Activated T-cell treated with anti-CD3 and anti-CD28 coated beads, Interleukin-2, amount 50 U/mL, for 4 hours (primary cell): Measurements from ENCODE around the gene EPS8L3. TPM values are rescaled to one million over a fixed set of nuclear protein-coding genes. Genes with fewer than 3 reads are reported as not detected.

ENCODE experiments used
- ATAC-seq, 2 donors: fragments of 200-7000 bp; cut with Tn5 transposase; one replicate each; pipeline ENCODE4 v1.10.0; 2021
- DNase-seq: peaks from one replicate; pipeline ENCODE4 v3.0.0-alpha.2; 2020
- H3K27me3 Mint-ChIP-seq: one replicate; pipeline ENCODE4 v1.8.0; 2021; ENCODE audit warnings: low read depth, mixed read lengths
- H3K36me3 Mint-ChIP-seq: one replicate; pipeline ENCODE4 v1.8.0; 2022; ENCODE audit warnings: mixed read lengths; ENCODE audit not compliant: insufficient read depth
- H3K4me1 Mint-ChIP-seq: one replicate; pipeline ENCODE4 v1.8.0; 2021; ENCODE audit warnings: low read depth, mixed read lengths
- H3K4me3 Mint-ChIP-seq: one replicate; pipeline ENCODE4 v1.8.0; 2021; ENCODE audit warnings: mild to moderate bottlenecking, moderate library complexity, mixed read lengths
- H3K9me3 Mint-ChIP-seq: one replicate; pipeline ENCODE4 v1.8.0; 2021; ENCODE audit warnings: mixed read lengths
- total RNA-seq, 3 donors: library from RNA; stranded (reverse); gene quantifications; one replicate each; pipeline ENCODE4 v1.2.1, GENCODE V29; 2021

The EPS8L3 gene
- total RNA-seq, 3 donors from 2014 or later: not detected

DNA sequence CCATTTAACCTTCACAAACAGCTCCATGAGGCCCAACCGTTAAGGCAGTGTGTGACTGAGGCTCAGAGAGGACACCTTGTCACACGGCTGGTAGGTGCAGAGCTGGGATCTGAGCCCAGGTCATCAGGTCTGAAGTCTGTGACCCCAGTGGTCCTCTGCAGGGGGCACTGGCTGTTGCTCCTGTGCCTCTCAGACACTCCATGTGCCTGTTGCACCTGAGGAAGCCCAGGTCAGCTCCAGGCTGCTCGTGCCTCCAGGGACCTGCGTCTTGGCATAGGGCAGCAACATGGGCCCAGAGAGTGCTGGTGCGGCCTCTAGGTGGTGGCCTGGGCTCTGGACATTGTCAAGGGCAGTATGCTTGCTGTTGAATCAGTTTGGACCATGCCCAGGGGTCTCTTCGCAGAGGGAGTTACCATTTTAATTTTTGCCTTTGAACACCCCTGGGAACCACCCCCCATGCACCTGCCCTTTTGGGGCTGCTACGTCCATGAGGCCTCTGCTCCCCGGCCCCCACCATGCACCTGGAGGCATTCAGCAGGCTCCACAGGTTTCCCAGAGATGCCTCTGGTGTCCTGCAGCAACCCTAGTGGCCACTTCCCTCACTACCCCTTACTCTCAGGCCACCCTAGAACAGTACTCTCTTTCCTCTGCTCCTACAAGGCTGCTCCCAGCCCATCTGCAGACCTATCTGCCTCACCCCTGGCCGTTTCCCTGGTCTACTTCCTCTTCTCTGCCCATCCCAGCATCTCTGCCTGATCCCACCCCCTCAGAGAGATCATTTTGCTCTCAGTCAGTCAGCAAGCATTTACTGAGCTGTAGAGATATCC lies 25.2 kb upstream of the EPS8L3 start:
- peaks cover 47% of the 10 kb centered on the region for H3K4me1 Mint-ChIP-seq
- DNase-seq (no peak), ATAC-seq (no peak)

DNA sequence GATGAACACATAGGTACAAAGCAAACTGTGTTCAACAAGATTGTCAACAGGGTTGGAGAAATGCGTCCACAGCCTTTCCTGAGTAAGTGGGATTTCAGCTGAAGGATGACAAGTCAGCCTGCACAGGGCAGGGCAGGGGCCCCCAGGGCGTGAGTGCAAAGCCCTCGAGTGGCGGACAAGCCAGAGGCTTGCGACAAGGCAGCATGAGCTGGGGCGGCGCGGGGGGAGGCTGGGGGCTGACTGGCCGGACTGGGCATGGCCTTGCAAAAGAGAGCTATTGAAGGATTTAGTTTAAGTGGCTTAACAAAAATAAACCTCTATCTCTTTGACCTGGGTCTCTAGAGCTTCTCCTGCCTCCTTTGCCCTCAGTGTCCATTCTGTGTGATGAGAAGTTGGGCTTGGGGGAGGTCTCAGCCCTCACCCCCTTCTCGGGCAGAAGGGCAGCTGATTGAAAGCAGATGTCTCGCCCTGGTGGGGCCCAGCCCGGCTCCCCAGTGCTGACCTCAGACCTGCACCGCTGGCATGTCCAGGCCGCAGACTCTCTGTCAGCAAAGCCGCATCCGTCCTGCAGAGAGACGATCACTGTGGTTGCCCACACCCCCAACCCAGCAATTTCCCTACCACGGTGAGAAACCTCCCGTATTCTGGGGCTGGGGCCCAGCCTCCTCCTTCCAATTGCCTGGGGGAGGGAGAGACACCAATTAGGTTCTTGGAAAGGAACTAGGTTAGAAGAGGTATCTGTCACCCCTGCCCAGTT lies 24.3 kb upstream of the EPS8L3 start:
- DNase-seq (no peak), ATAC-seq (no peak)
- no peak overlapping the region for H3K4me3 Mint-ChIP-seq

More for the DNA sequence above, 25.2 kb upstream of the EPS8L3 start:
- H3K36me3 Mint-ChIP-seq: no peaks in the 10 kb centered on the region
- H3K4me3 Mint-ChIP-seq: no peak overlapping the region
- H3K27me3 Mint-ChIP-seq: no peaks in the 10 kb centered on the region
- H3K9me3 Mint-ChIP-seq: no peaks in the 10 kb centered on the region

DNA sequence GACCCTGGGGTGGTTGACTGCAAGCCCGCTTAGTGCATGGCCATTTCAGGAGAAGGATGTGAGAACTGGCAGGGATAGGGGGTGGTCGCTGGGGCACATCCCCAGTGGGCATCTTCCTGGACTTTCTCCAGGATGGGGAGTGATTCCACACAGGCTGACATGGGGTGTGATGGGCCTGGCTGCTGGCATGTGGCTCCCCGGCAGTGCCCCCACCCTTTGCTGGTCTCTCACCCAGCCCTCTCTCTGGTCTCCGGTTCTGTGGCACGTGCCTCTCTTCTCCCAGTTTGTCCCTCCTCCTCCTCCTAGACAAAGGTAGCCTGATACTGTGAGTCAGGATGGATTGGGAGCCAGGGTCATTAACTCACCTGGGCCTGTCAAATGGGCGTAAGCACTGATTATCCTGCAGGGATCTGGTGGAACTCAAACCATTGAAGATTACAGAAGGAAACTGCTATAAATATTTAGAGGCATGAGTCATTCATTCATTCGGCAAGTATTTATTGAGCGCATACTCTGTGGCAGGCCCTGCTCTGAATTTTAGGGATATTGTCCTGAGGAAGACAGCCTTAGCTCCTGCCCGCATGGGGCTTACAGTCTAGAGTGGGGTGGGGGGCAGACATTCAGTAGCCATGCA lies 23.6 kb upstream of the EPS8L3 start:
- Mint-ChIP-seq H3K27me3 (no peaks in the 10 kb centered on the region), H3K4me3 (no peak overlapping the region), H3K4me1 (peaks cover 33% of the 10 kb centered on the region), H3K9me3 (no peaks in the 10 kb centered on the region), H3K36me3 (no peaks in the 10 kb centered on the region)
- no peak for DNase-seq
- ATAC-seq: no peak

More for the DNA sequence above, 24.3 kb upstream of the EPS8L3 start:
- peaks cover 38% of the 10 kb centered on the region for H3K4me1 Mint-ChIP-seq
- H3K27me3 Mint-ChIP-seq: no peaks in the 10 kb centered on the region
- H3K9me3 Mint-ChIP-seq: no peaks in the 10 kb centered on the region
- no peaks in the 10 kb centered on the region for H3K36me3 Mint-ChIP-seq

DNA sequence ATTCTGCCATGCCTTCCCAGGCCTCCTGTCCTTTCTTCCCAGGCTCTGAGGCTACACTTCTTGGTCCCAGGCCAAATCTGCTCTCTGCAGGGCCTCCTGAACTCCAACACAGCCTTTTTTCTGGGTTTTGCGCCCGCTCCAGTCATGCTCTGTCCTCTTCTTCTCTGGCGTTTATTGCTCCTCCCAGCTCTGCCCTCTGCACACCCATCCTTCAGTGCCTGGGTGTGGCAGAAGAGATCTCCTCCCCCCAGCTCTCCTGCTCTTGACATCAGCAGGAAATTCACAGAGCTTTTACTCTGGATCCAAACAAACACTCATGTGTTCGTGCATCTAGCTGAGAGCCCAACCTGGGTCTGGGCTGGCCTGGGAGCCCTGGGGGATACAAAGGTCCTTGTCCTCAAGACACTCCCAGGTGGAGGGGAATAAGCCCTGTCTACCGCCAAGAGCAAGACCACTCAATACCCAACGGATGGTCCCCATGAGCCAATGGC lies 22.9 kb upstream of the EPS8L3 start:
- ATAC-seq: no peak
- no peaks in the 10 kb centered on the region for H3K27me3 Mint-ChIP-seq
- H3K4me1 Mint-ChIP-seq: peaks cover 30% of the 10 kb centered on the region
- no peak overlapping the region for H3K4me3 Mint-ChIP-seq
- no peaks in the 10 kb centered on the region for H3K36me3 Mint-ChIP-seq
- no peak for DNase-seq
- H3K9me3 Mint-ChIP-seq: no peaks in the 10 kb centered on the region

DNA sequence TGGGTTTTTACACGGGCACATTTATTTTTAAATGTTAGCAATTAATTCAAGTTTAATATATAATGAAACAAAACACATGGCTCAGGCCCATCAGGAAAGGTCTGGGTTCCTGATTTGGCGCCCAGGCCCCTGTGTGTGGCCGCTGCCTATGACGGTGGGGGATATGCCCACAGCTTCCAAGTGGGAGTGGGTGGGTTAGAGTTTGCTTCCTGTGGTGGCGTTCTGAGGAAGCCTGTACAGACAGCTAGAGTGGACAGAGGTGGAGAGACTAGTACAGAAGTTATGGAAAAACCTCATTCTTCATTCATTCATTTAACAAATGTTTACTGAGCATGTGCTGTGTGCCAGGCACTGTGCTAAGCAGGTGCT lies 22.4 kb upstream of the EPS8L3 start:
- ATAC-seq (no peak), DNase-seq (no peak)
- Mint-ChIP-seq H3K4me1 (peaks cover 25% of the 10 kb centered on the region), H3K36me3 (no peaks in the 10 kb centered on the region), H3K4me3 (no peak overlapping the region), H3K27me3 (no peaks in the 10 kb centered on the region), H3K9me3 (no peaks in the 10 kb centered on the region)

DNA sequence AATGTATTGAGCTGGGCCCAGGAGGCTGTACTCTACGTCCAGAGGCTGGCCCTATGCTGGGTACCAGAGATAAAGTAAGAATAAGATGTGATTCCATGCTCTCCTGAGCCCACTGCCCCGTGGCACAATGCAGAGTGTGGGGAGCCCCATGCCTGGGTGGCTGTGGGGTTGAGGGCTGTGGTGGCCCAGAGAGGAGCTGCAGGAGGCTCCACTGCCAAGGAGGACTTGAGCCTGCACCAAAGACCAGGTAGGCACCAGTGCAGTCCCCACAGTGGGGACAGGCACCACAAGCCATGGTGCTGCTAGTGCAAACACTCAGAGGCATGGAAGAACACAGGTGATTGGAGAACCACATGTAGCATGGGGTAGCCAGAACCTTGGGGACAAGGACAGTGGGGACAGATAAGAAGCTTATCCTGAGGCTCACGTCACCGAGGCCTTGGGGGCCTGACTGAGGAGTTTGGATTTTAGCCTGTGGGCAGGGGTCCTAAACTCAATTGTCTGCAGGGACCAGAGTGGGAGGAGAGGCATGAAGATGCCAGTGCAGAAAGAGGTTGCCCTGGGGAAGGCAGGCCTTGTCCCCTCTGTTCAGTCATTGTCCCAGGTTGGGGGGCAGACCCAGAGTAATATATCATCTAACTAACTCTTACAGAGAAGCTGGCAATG lies 21.9 kb upstream of the EPS8L3 start:
- Mint-ChIP-seq H3K36me3 (no peaks in the 10 kb centered on the region), H3K9me3 (no peaks in the 10 kb centered on the region)

DNA sequence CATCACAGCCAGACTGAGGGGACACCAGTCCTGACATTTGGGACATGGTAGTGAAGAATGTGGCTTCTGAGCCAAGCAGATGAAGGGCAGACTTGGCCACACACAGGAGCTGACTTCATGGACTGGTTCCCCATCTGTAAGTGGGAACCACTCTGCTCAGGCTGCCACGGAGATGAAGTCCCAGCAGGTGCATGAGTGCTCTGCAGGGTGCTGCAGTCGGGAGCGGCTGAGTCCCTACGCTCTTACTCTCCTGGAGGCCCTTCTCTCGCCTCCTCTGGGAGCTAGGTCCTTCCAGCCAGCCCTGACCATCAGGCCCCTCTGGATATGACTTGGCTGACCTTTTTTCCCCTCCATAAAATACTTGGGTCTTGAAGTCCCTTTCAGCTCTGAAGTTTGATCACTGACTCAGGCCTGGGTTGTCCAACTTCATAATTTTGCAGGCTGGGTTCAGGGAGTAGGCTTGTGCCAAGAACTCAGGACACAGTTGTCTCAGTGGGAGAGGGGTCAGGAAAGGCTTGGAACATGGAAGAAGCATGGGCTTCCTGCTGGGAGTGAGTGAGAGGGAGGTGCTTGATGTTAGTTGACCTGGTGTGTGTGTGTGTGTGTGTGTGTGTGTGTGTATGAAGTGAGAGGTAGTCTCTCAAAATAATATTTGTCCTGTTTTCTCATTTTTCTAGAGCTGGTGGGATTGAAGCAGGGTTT lies 21.0 kb upstream of the EPS8L3 start:
- Mint-ChIP-seq H3K4me3 (no peak overlapping the region), H3K36me3 (no peaks in the 10 kb centered on the region), H3K9me3 (no peaks in the 10 kb centered on the region), H3K4me1 (peaks cover 12% of the 10 kb centered on the region), H3K27me3 (no peaks in the 10 kb centered on the region)
- ATAC-seq (no peak), DNase-seq (no peak)

More for the DNA sequence above, 21.9 kb upstream of the EPS8L3 start:
- H3K4me1 Mint-ChIP-seq: peaks cover 20% of the 10 kb centered on the region
- H3K27me3 Mint-ChIP-seq: no peaks in the 10 kb centered on the region
- no peak overlapping the region for H3K4me3 Mint-ChIP-seq
- ATAC-seq: no peak
- DNase-seq: no peak

DNA sequence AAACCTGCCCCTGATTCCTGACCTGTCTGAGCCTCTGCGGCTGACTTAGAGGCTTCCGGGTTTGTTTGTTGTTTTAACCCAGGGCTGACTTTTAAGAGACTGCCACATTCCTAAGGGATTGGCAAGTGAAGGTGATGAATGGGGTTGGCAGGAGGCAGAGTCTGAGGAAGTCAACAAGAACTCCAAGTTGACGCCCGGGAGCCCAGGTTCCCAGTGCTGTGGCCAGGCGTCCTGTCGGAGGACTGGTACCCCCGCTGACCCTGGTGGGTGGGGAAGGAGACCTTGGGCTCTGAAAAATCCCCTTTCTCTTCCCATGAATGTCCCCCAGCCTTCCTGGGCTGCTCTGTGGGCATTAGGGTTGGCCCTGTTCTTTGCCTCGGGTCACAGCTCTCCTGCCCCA lies 19.7 kb upstream of the EPS8L3 start:
- Mint-ChIP-seq H3K36me3 (no peaks in the 10 kb centered on the region), H3K4me3 (no peak overlapping the region), H3K4me1 (peaks cover 6% of the 10 kb centered on the region), H3K27me3 (no peaks in the 10 kb centered on the region), H3K9me3 (no peaks in the 10 kb centered on the region)
- DNase-seq: no peak
- ATAC-seq: no peak

DNA sequence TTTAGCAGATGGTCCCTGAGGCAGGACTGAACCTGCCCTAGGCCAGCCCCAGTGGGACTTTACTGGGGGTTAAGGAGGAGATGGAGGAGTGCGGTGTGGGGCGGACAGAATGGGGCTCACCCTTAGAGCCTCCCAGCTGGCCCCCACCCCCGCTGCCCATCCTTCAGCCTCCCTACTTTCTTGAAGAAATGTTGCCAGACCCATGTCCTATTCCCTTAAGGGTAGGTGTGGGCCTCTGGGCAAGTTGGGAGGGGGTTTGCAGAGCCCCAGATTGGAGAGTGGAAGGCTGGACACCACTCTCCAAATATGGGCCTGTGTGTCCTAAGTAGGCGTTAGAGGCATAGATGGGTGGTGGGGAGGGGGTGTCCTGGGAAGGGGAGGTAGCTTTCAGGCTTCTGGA lies 19.2 kb upstream of the EPS8L3 start:
- no peak for ATAC-seq

DNA sequence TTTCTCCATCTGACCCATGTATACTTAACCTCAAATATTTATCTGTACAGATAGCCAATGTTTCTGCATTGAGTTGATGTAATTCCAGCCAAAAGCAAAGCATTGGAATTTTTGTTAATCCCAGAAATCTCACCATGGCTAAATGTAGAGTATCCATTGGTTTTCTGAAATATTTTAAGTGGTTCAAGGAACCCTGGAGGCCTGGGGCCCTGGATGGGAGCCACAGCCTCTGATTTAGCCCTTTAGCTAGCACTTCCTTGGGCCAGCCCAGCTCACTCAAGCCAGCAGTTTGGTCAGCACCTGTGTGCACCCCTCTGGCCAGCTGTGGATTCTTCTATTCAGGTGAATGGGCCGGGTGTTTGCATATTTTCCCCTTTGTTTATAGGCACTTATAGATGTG lies 18.8 kb upstream of the EPS8L3 start:
- ATAC-seq: no peak
- H3K9me3 Mint-ChIP-seq: no peaks in the 10 kb centered on the region
- DNase-seq: no peak
- no peaks in the 10 kb centered on the region for H3K36me3 Mint-ChIP-seq
- no peaks in the 10 kb centered on the region for H3K27me3 Mint-ChIP-seq
- no peak overlapping the region for H3K4me3 Mint-ChIP-seq
- H3K4me1 Mint-ChIP-seq: peaks cover 6% of the 10 kb centered on the region

More for the DNA sequence above, 19.2 kb upstream of the EPS8L3 start:
- H3K36me3 Mint-ChIP-seq: no peaks in the 10 kb centered on the region
- no peaks in the 10 kb centered on the region for H3K9me3 Mint-ChIP-seq
- H3K4me3 Mint-ChIP-seq: no peak overlapping the region
- H3K27me3 Mint-ChIP-seq: no peaks in the 10 kb centered on the region
- peaks cover 6% of the 10 kb centered on the region for H3K4me1 Mint-ChIP-seq
- no peak for DNase-seq

DNA sequence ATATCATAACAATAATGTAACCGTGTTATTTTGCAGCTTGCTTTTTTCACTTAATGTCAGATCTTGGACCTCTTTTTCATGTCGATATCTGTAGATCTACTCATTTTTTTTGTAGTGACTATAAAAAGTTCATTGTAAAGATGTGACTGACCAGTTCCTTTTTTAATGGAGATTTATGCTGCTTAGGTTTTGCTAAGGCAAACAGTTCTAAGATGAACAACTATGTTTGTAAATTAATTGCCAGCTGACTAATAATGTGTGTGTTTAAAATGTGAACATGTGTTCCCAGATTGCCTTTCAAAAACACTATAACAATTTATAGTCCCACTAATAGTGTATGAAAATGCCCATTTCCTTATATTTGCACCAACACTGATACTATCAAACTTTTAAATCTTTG lies 18.1 kb upstream of the EPS8L3 start:
- no peaks in the 10 kb centered on the region for H3K36me3 Mint-ChIP-seq
- H3K27me3 Mint-ChIP-seq: no peaks in the 10 kb centered on the region
- H3K9me3 Mint-ChIP-seq: no peaks in the 10 kb centered on the region
- DNase-seq (no peak), ATAC-seq (no peak)
- H3K4me3 Mint-ChIP-seq: no peak overlapping the region
- peaks cover 5% of the 10 kb centered on the region for H3K4me1 Mint-ChIP-seq

DNA sequence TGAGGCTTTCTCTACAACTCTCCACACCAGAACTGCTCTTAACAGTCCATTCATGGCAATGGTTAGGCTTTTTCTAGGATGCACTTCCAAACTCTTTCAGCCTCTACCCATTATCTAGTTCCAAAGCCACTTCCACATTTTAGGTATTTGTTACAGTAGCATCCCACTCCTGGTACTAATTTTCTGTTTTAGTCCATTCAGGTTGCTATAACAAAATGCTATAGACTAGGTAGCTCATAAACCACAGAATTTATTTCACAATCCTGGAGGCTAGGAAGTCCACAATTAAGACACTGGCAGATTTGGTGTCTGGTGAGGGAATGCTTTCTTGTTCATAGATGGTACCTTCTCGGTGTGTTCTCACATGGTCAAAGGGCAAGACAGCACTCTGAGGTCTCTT lies 17.3 kb upstream of the EPS8L3 start:
- H3K36me3 Mint-ChIP-seq: no peaks in the 10 kb centered on the region
- H3K4me1 Mint-ChIP-seq: peaks cover 5% of the 10 kb centered on the region
- H3K4me3 Mint-ChIP-seq: no peak overlapping the region
- H3K9me3 Mint-ChIP-seq: no peaks in the 10 kb centered on the region
- H3K27me3 Mint-ChIP-seq: no peaks in the 10 kb centered on the region
- no peak for ATAC-seq
- no peak for DNase-seq

DNA sequence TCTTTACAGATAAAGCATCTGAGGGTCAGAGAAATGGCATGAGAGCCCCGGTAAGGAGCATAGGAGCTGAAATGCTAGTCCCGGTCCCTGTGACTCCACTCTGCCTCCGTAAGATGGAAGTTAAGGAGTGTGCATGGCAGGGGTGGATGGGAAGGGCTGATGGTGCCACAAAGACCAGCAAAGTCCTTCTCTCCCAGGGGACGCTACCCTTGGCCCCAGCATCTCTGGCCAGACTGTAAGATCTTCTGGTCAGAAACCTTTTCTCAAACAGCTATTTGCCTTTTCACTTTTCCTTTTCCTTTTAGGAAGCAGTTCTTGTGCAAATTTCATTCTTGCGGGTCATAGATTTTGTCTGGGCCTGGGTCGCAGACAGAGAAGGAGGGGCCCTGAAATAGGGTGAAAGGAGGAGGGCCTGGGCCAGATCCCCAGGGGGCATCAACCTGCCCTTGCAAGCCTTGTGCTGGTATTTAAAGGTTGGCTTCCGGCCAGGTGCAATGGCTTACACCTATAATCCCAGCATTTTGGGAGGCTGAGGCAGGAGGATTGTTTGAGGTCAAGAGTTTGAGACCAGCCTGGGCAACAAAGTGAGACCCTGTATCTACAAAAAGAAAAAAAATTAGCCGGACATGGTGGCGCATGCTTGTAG lies 14.4 kb upstream of the EPS8L3 start:
- no peaks in the 10 kb centered on the region for H3K36me3 Mint-ChIP-seq
- DNase-seq: no peak
- H3K27me3 Mint-ChIP-seq: peaks cover 2% of the 10 kb centered on the region
- H3K4me1 Mint-ChIP-seq: peaks cover 7% of the 10 kb centered on the region
- ATAC-seq: no peak
- H3K9me3 Mint-ChIP-seq: no peaks in the 10 kb centered on the region
- no peak overlapping the region for H3K4me3 Mint-ChIP-seq
